ENCODE results near the gene TBX3.

TBX3 gene

DNA sequence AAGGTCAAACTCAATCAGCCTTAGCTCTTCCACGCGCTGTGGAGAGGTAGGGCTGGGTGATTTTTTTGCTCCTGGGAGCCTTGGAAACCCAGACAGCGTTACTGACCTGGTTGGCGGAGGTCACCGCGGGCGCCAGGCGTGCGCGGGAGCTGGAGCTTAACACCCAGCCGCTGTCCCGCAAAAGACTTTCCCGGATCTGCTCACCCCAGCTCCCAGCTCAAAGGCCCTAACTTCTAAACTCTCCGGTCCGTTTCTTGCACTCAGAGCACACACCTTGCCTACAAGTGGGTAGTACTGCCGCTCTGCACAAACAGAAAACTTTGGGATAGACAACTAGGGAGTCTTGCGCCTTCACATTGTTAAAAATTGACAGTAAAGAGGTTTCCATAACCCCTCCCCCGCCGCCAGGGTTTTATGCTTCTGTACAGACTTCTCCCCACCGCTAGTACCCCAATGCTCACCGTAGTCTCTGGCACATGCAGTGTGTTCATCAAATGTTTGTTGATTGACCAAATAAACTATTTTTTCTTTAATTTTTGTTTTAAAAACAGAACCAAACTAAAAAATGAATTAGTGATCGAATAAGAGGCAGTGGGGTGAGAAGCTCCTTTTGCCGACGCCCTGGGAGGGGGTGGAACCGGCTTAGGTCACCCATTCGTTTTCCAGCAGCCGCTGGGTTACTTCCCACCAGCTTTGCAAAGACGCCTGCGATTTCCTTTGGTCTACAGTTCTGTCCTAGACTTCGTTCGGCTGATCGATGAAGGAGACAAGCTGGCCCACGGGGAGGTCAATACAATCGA lies 12.7 kb upstream of the TBX3 start:
- Histone ChIP-seq H3K27me3 (ENCODE audit: control insufficient read depth, insufficient read depth, low read length) (peaks cover 90% of the 10 kb centered on the region), H3K9me3 (ENCODE audit: control insufficient read depth, insufficient read depth, low read length) (no peaks in the 10 kb centered on the region), H3K4me3 (ENCODE audit: low read length) (no peak overlapping the region), H3K27ac (ENCODE audit: low read length) (no peak overlapping the region), H3K4me1 (ENCODE audit: control insufficient read depth, insufficient read depth, low read length) (peaks cover 6% of the 10 kb centered on the region; the same call in 1 of the 2 replicates), H3K36me3 (ENCODE audit: control insufficient read depth, insufficient read depth, low read length) (no peaks in the 10 kb centered on the region)
- WGBS (ENCODE audit: insufficient coverage, insufficient read length), result no CpG with 5 or more reads among the region's 34 CpGs
- no peak for DNase-seq (ENCODE audit: low read depth, low spot score)

DNA sequence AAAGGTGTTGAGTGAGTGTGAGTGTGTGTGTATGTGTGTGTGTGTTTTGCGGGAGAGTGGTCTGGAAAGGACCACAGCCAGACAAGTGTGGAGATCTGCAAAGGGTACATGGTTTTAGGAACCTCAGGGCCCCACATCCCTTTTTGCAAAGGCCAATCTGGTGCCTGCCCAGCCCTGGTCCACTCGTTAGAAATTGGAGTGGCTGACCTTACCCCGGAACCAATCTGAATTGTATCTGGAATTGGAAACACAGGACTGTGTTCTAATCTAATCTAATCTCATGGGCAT lies 11.3 kb upstream of the TBX3 start:
- no CpG with 5 or more reads among the region's 3 CpGs for WGBS (ENCODE audit: insufficient coverage, insufficient read length)
- H3K4me1 ChIP-seq (ENCODE audit: control insufficient read depth, insufficient read depth, low read length), result peaks cover 2% of the 10 kb centered on the region; the same call in 1 of the 2 replicates

DNA sequence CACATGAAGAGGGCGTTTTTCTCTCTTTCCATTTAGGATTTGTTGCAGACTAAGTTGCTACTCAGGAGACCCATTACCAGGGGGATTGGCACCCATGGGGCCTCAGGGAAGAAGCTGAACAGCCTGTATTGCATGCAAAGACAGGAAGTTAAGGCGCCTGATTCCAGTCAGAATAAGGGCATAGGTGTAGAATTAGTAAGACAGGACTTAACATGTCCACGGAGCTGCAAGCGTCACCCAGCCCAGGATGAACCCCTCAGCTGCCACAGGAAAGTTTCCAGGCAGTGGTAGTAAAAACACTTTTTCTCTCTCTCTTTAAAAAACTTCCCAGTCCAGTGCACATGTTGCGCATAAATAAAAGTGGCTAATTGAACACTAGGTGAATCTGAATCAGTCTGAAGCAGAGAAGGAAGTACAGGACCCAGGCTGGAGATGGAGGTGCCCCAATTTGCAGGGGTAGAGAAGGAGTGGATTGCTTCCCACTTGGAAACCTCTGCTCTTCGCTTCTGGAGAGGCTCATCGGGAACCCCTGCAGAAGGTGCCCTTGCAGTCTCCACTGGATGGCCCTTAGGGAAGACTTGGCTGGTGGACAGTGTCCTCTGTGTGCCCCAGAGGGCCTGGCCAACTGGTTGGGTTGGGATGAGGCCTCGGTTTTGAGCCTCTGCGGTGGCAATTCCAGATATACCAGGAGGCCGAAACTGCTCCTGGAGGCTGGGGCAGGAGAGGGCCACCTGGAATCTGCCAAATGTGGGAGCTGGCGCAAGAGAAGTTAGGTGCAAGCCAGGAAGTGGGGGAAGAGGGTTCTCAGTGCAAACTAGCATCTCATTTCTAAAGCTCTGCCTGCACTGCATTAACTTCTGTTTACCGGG lies 10.7 kb upstream of the TBX3 start:
- WGBS (ENCODE audit: insufficient coverage, insufficient read length), result no CpG with 5 or more reads among the region's 12 CpGs
- DNase-seq (ENCODE audit: low read depth, low spot score), result no peak
- no peak overlapping the region for H3K27ac ChIP-seq (ENCODE audit: low read length)
- no peak overlapping the region for H3K4me3 ChIP-seq (ENCODE audit: low read length)
- H3K27me3 ChIP-seq (ENCODE audit: control insufficient read depth, insufficient read depth, low read length), result peaks cover 91% of the 10 kb centered on the region
- no peaks in the 10 kb centered on the region for H3K4me1 ChIP-seq (ENCODE audit: control insufficient read depth, insufficient read depth, low read length)
- no peaks in the 10 kb centered on the region for H3K9me3 ChIP-seq (ENCODE audit: control insufficient read depth, insufficient read depth, low read length)
- no peaks in the 10 kb centered on the region for H3K36me3 ChIP-seq (ENCODE audit: control insufficient read depth, insufficient read depth, low read length)

More for the DNA sequence above, 11.3 kb upstream of the TBX3 start:
- no peak for DNase-seq (ENCODE audit: low read depth, low spot score)
- Histone ChIP-seq H3K27me3 (ENCODE audit: control insufficient read depth, insufficient read depth, low read length) (peaks cover 91% of the 10 kb centered on the region), H3K4me3 (ENCODE audit: low read length) (no peak overlapping the region), H3K27ac (ENCODE audit: low read length) (no peak overlapping the region), H3K36me3 (ENCODE audit: control insufficient read depth, insufficient read depth, low read length) (no peaks in the 10 kb centered on the region), H3K9me3 (ENCODE audit: control insufficient read depth, insufficient read depth, low read length) (no peaks in the 10 kb centered on the region)

DNA sequence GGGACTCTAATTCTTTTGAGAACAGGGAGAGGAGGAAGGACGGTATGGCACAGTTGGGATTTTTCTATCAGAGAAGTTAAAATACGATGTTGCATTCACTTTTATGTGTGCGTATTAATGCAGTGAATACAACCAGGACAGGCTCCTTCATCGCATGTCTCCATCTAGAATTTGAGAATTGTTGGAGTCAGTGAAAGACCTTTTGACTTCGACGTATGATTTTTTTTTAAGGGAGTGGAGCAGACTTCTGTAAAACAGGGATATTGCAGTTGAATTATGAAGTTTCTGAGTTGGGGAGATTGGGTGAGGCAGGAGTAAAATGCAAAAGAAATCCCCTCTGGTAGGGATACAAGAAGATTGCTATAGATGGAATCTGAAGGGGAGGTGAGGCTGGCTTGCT lies 9.6 kb upstream of the TBX3 start:
- Histone ChIP-seq H3K27me3 (ENCODE audit: control insufficient read depth, insufficient read depth, low read length) (peaks cover 91% of the 10 kb centered on the region), H3K4me3 (ENCODE audit: low read length) (no peak overlapping the region), H3K4me1 (ENCODE audit: control insufficient read depth, insufficient read depth, low read length) (no peaks in the 10 kb centered on the region), H3K27ac (ENCODE audit: low read length) (no peak overlapping the region), H3K36me3 (ENCODE audit: control insufficient read depth, insufficient read depth, low read length) (no peaks in the 10 kb centered on the region), H3K9me3 (ENCODE audit: control insufficient read depth, insufficient read depth, low read length) (no peaks in the 10 kb centered on the region)
- no peak for DNase-seq (ENCODE audit: low read depth, low spot score)
- WGBS (ENCODE audit: insufficient coverage, insufficient read length), result no CpG with 5 or more reads among the region's 6 CpGs

DNA sequence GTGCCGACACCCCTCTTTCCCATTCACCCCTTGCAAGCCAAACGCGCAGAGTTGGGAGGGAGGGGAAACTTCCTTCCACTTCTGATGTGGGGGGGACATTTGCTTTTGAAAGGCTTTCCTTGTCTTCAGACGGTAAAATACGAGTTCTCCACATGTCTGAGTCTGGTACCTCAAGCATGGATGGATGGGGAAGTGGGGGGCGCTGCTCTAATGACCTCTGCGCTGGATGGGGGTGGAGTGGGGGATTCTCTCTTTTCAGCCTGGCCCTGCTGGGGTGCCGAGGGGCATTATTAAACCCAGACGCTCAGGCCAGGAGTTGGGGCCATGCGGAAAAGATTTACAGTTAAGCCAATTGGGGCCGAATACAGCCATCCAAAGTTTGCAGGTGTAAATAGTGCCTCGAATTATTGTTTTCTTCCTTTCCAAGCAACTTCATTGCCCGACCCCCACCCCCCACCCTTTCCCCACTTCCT lies 9.1 kb upstream of the TBX3 start:
- no CpG with 5 or more reads among the region's 13 CpGs for WGBS (ENCODE audit: insufficient coverage, insufficient read length)
- Histone ChIP-seq H3K27me3 (ENCODE audit: control insufficient read depth, insufficient read depth, low read length) (peaks cover 95% of the 10 kb centered on the region), H3K36me3 (ENCODE audit: control insufficient read depth, insufficient read depth, low read length) (no peaks in the 10 kb centered on the region), H3K27ac (ENCODE audit: low read length) (no peak overlapping the region), H3K4me3 (ENCODE audit: low read length) (no peak overlapping the region), H3K4me1 (ENCODE audit: control insufficient read depth, insufficient read depth, low read length) (peaks cover 1% of the 10 kb centered on the region; the same call in 1 of the 2 replicates), H3K9me3 (ENCODE audit: control insufficient read depth, insufficient read depth, low read length) (no peaks in the 10 kb centered on the region)
- no peak for DNase-seq (ENCODE audit: low read depth, low spot score)

DNA sequence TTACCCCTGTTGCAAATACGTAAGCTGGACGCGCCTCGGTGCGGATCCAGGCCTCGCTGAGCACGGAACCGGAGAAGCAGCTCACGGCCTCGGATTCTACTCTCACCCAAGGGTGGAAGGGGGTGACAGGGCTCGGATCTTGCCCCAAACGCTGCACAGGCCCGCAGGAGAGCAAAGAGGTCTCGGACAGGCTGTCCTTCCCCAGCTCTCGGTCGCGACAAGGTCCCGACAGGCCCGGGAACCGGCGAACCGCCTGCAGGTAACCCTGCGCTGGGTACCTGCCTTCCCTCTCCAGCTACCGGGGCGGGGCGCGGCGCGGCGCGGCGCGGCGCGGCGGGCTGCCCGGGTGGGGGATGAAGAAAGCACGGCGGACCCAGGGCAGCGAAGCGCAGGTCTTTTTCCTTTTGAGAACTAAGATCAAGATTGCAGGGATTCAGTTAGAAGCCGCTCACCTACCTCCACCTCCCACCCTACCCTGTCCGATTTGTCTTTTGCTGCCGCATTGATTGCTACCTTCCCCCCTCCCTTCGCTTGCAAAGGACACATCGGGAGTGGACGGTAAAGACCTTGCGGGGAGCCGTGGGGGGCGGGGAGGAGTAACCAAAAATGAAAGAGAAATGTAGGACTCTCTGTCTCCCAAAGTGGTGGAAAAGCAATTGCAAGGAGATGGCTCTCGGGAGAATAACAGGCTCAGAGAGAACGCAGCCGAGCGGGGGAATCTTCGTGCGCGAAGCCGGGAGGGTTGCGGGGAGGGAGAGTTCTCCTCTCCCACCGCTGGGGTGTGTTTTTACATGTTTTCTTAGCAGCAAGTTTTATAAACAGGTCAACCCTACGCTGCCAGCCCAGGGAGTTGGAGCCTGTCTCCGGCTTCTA lies 8.4 kb upstream of the TBX3 start:
- Histone ChIP-seq H3K36me3 (ENCODE audit: control insufficient read depth, insufficient read depth, low read length) (no peaks in the 10 kb centered on the region), H3K27ac (ENCODE audit: low read length) (no peak overlapping the region), H3K4me1 (ENCODE audit: control insufficient read depth, insufficient read depth, low read length) (peaks cover 1% of the 10 kb centered on the region), H3K27me3 (ENCODE audit: control insufficient read depth, insufficient read depth, low read length) (peaks cover 95% of the 10 kb centered on the region), H3K4me3 (ENCODE audit: low read length) (no peak overlapping the region), H3K9me3 (ENCODE audit: control insufficient read depth, insufficient read depth, low read length) (no peaks in the 10 kb centered on the region)
- no peak for DNase-seq (ENCODE audit: low read depth, low spot score)
- no CpG with 5 or more reads among the region's 62 CpGs for WGBS (ENCODE audit: insufficient coverage, insufficient read length)

DNA sequence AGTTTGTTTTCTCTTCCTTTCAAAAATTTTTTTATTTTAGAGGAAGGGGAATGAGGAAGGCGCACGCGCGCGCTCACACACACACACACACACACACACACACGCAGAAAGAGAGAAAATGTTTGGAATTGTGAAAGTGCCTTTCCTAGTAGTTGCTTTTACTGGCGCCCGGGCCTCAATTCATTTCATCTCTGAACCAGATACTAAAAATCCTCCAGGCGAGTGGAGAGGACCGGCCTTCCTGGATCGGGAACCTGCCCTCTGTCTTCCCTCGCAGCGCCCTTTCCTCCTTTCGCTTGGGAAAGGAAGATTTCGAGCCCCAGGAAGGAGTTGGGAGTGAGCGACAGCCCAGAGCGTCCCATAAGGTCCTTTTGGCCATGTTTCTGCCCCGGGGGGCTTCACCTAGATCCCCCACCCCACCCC lies 7.8 kb upstream of the TBX3 start:
- Histone ChIP-seq H3K27me3 (ENCODE audit: control insufficient read depth, insufficient read depth, low read length) (peaks cover 95% of the 10 kb centered on the region), H3K36me3 (ENCODE audit: control insufficient read depth, insufficient read depth, low read length) (no peaks in the 10 kb centered on the region), H3K27ac (ENCODE audit: low read length) (no peak overlapping the region), H3K4me3 (ENCODE audit: low read length) (no peak overlapping the region), H3K4me1 (ENCODE audit: control insufficient read depth, insufficient read depth, low read length) (peaks cover 3% of the 10 kb centered on the region), H3K9me3 (ENCODE audit: control insufficient read depth, insufficient read depth, low read length) (no peaks in the 10 kb centered on the region)
- DNase-seq (ENCODE audit: low read depth, low spot score), result no peak
- WGBS (ENCODE audit: insufficient coverage, insufficient read length), result no CpG with 5 or more reads among the region's 18 CpGs

DNA sequence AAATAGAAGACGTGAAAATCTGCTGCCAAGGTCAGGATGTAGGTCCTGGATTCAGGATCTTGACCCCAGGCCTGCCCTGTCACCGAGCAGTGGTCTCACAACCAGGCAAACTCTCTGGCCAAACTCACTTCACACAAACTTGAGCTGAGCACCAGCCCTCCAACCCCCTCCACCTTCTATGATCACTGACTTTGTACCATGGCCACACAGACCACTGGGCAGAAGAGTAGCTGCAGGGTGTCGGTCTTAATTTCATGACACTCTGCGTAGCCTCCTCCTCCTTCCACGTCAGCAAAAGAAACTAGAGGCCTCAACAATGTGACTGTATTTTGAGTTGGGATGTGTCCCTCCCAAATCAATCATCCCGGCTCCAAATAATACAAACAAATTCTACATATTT lies 7.2 kb upstream of the TBX3 start:
- WGBS (ENCODE audit: insufficient coverage, insufficient read length), result no CpG with 5 or more reads among the region's 6 CpGs
- DNase-seq (ENCODE audit: low read depth, low spot score), result no peak
- Histone ChIP-seq H3K4me1 (ENCODE audit: control insufficient read depth, insufficient read depth, low read length) (peaks cover 7% of the 10 kb centered on the region), H3K9me3 (ENCODE audit: control insufficient read depth, insufficient read depth, low read length) (no peaks in the 10 kb centered on the region), H3K27ac (ENCODE audit: low read length) (no peak overlapping the region), H3K36me3 (ENCODE audit: control insufficient read depth, insufficient read depth, low read length) (no peaks in the 10 kb centered on the region), H3K4me3 (ENCODE audit: low read length) (no peak overlapping the region), H3K27me3 (ENCODE audit: control insufficient read depth, insufficient read depth, low read length) (peaks cover 95% of the 10 kb centered on the region)

DNA sequence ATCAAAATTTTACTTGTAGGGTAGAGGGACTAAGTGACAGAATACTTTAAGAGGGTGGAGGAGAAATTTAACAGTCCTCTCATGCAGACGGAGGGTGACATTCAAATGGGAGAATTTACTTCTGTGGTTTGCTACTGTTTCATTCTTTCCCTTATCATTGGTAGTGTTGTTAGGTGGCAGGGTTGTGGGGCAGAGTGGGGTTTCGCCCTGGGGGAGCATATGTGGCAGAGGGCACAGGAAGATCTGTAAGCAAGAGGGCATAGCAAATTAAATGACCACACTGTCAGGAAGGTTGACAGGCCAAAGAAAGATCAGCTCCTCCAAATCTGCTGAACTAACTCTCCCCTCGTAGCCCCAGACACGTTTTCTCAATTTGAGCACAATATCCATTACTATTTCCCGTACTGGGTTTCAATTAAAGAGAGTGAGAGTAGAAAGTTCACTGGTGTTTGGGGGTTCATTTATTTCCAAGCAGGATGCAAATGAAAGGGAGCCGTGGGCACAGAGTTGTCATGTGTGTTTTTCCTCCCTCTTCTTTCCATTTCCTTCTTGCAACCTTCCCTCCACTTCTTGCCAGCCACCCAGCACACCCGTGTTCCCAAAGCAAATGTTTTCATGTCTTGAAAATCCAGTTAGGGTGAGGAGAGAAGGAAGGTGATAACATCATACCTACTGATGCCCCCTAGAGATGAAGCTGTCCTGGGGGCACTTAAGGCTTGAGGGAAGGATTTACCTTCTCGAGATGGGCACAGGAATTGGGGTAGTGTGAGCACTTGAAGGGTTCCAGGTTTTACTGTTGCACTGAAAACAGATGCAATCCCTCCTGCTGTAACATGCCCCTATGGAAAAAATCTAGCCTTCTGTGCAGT lies 6.5 kb upstream of the TBX3 start:
- peaks cover 7% of the 10 kb centered on the region for H3K4me1 ChIP-seq (ENCODE audit: control insufficient read depth, insufficient read depth, low read length)
- no peak overlapping the region for H3K4me3 ChIP-seq (ENCODE audit: low read length)
- H3K27me3 ChIP-seq (ENCODE audit: control insufficient read depth, insufficient read depth, low read length), result peaks cover 96% of the 10 kb centered on the region
- H3K36me3 ChIP-seq (ENCODE audit: control insufficient read depth, insufficient read depth, low read length), result no peaks in the 10 kb centered on the region
- WGBS (ENCODE audit: insufficient coverage, insufficient read length), result no CpG with 5 or more reads among the region's 8 CpGs
- H3K27ac ChIP-seq (ENCODE audit: low read length), result no peak overlapping the region
- no peak for DNase-seq (ENCODE audit: low read depth, low spot score)
- H3K9me3 ChIP-seq (ENCODE audit: control insufficient read depth, insufficient read depth, low read length), result no peaks in the 10 kb centered on the region
